Activated CD4-positive, alpha-beta T cell treated with anti-CD3 and anti-CD28 coated beads, Interleukin-2, amount 50 U/mL, for 24 hours (primary cell): ENCODE results near the gene DPEP2NB.

Source experiments
- DNase-seq, 2 donors: peaks; one replicate each; pipeline ENCODE4 v3.0.0-alpha.2; 2020; ENCODE audit warnings: low read depth in 1 of 2, low spot score in 1 of 2

DPEP2NB gene

DNA sequence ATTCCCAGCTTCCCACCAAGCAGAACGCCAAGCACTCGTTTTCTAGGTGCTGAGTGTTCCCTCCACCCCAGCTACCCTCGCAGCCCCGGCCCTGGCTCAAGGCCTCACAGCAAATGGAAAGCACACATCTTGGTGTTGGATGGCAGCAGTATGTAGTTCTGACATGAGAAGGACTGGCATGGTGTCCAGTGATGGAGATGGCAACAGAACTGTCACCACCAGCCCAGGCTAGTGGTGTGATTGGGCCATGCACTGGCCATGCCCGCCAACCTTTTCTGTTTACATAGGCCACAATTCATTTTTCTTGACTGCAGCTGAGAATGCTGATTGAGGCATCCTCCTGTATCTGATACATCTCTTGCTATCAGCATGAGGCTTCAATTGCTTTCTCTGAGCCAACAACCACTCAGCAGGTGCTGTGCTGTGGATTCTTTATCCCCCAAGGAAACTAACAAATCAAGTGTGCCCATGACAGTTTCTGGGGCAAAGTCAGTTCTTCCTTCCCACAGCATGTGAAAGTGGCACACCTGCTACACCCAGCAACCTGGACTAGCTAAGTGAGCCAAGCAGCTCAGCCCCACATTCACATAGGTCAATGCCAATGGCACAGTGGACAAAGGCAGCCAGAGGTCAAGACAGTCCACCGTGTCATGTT is 51.1 kb downstream of the DPEP2NB start:
- DNase-seq: no peak

DNA sequence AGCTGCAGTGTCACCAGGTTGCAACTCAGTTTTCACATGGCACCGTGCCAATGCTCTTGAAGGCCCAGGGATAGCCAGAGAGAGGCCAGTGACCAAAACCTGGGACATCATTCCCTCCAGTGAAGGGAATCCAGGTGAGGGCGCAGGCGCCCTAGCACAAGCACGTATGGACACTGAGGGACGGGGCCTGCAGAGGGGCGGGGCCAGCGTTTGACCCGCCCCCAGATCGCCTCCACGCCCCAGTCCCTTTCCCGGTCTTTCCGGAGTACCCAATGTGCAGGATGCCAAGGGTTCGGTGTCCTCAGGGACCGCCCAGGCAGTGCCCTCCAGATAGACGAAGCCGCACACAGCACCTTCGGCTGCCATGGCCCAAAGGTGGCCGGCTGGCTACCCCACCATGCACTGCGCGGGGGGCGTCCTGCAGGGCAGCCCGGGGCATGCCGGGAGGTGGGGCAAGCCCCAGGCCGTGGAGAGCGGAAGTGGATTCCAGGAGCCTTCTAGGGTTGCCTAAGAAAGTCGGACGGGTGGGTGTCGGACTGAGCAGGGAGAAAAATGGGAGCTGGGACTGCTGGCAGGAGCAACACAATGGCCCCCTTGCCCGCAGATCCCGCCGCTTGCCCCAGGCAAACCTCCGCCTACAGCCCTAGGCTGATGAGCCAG is 51.9 kb downstream of the DPEP2NB start:
- no peak for DNase-seq
